Lower lobe of right lung (tissue), 2 donors: Measurements from ENCODE around the gene DST. TPM values are rescaled to one million over a fixed set of nuclear protein-coding genes. Genes with fewer than 3 reads are reported as not detected.
A peak's percentile ranks its signal among the peaks of the same experiment; 100 is the strongest.

Experiments used
- ATAC-seq, 2 donors: fragments of 200-7000 bp; cut with Tn5 transposase; one replicate each; pipeline ENCODE4 v1.9.1; 2020 to 2022; ENCODE audit warnings: mild to moderate bottlenecking in 2 of 2, moderate library complexity in 2 of 2
- DNase-seq: peaks from one replicate; pipeline ENCODE4 v3.0.0-alpha.2; 2020
- H3K27ac ChIP-seq: fragments of 200-600 bp; one replicate; pipeline ENCODE4 v1.8.0; 2022
- H3K27me3 ChIP-seq: fragments of 200-600 bp; one replicate; pipeline ENCODE4 v1.8.0; 2022; ENCODE audit warnings: low read depth
- H3K36me3 ChIP-seq: fragments of 200-600 bp; one replicate; pipeline ENCODE4 v1.8.0; 2022; ENCODE audit warnings: mild to moderate bottlenecking
- H3K4me1 ChIP-seq: fragments of 200-600 bp; one replicate; pipeline ENCODE4 v1.8.0; 2022
- H3K4me3 ChIP-seq: fragments of 200-600 bp; one replicate; pipeline ENCODE4 v1.8.0; 2022; ENCODE audit warnings: mild to moderate bottlenecking
- H3K9me3 ChIP-seq: fragments of 200-600 bp; one replicate; pipeline ENCODE4 v1.8.0; 2022
- CTCF ChIP-seq: fragments of 200-600 bp; IDR thresholded peaks from one replicate; pipeline ENCODE4 v1.8.0; 2022; ENCODE audit warnings: antibody characterized with exemption, mild to moderate bottlenecking
- intact Hi-C: fragments of 100-400 bp; cut with DNase I; formaldehyde crosslinking; loops from one replicate; pipeline ENCODE4 v1.11.0; 2022
- total RNA-seq: library from RNA; stranded (reverse); fragmentation: NEBNext Ultra II Directional; extraction: Animal tissue kit (Norgen Biotek cat#: 25700); gene quantifications from one replicate; pipeline ENCODE4 v1.2.1, GENCODE V29; 2021
- donor health status: DM: no; HTN: yes; CAD: no; lungs with severe emphysema.

Gene DST
- total RNA-seq, 1 donor from 2014 or later, result 327 TPM

GRCh38 chr6:56525974-56526789 is 116.5 kb downstream of the DST start:
- Histone ChIP-seq H3K27me3 (no peaks in the 10 kb centered on the region), H3K4me1 (peaks cover 30% of the 10 kb centered on the region), H3K36me3 (peaks cover 72% of the 10 kb centered on the region), H3K9me3 (no peaks in the 10 kb centered on the region), H3K4me3 (no peak overlapping the region), H3K27ac (peak overlapping the region; percentile 15)
- TF ChIP-seq CTCF, result no peak
- ATAC-seq (no peak), DNase-seq (no peak)
- intact Hi-C loops, result no loop called here

GRCh38 chr6:56524891-56525703 is 117.6 kb downstream of the DST start:
- Histone ChIP-seq H3K9me3 (no peaks in the 10 kb centered on the region), H3K36me3 (peaks cover 62% of the 10 kb centered on the region), H3K27me3 (no peaks in the 10 kb centered on the region), H3K27ac (peak overlapping the region; percentile 15), H3K4me1 (peaks cover 30% of the 10 kb centered on the region), H3K4me3 (no peak overlapping the region)
- DNase-seq (no peak), ATAC-seq (peak; percentile 31 to 38)
- intact Hi-C loops, result no loop called here
- TF ChIP-seq CTCF, result no peak

GRCh38 chr6:56522495-56523270 is 120.0 kb downstream of the DST start:
- no peak for ATAC-seq
- Histone ChIP-seq H3K4me3 (no peak overlapping the region), H3K27ac (no peak overlapping the region), H3K36me3 (peaks cover 39% of the 10 kb centered on the region), H3K4me1 (peaks cover 30% of the 10 kb centered on the region), H3K27me3 (no peaks in the 10 kb centered on the region), H3K9me3 (no peaks in the 10 kb centered on the region)
- no peak for TF ChIP-seq CTCF
- no peak for DNase-seq
- intact Hi-C loops, result no loop called here

- ATAC-seq, result no peak
- Histone ChIP-seq H3K9me3 (no peaks in the 10 kb centered on the region), H3K27ac (no peak overlapping the region)
Observed at GRCh38 chr6:56521976-56522375, 120.7 kb downstream of the DST start.

More at GRCh38 chr6:56521976-56522375, 120.7 kb downstream of the DST start:
- no peaks in the 10 kb centered on the region for H3K27me3 ChIP-seq
- peaks cover 33% of the 10 kb centered on the region for H3K36me3 ChIP-seq
- intact Hi-C loops, result no loop called here
- H3K4me3 ChIP-seq, result no peak overlapping the region
- peaks cover 31% of the 10 kb centered on the region for H3K4me1 ChIP-seq
- no peak for TF ChIP-seq CTCF
- DNase-seq, result no peak
